Measurements from ENCODE around the gene CDH1. TPM values are rescaled to one million over a fixed set of nuclear protein-coding genes. Genes with fewer than 3 reads are reported as not detected.

CDH1 gene
- under 1 TPM; 0.16 to 0.54 TPM for total RNA-seq

GRCh38 chr16:68737046-68737729 is at the start of gene CDH1:
CDH1 (plus strand) TSS chr16:68737292; CDS start chr16:68737416, 124 bp downstream.
- Mint-ChIP-seq H3K9me3 (no peaks in the 10 kb centered on the region), H3K4me1 (ENCODE audit: low read depth) (peaks cover 11% of the 10 kb centered on the region), H3K36me3 (ENCODE audit: low read depth) (no peaks in the 10 kb centered on the region), H3K27ac (no peak within 1 kb of the TSS), H3K27me3 (peaks cover 34% of the 10 kb centered on the region), H3K4me3 (peak within 1 kb of the TSS; percentile 37)
- TF ChIP-seq CTCF (IDR thresholded peaks at IDR 0.05), result no peak
- peak; percentile 36 for DNase-seq
- peak; percentile 71 for ATAC-seq
- ChIA-PET POLR2A (interaction anchor here (1.2 kb wide), 1 partner anchor 16 kb away, joined by 3 read pairs; no protein-coding TSS in a partner anchor), CTCF (no interaction called here)
- intact Hi-C loops (cut with micrococcal nuclease), result no loop called here

DNA sequence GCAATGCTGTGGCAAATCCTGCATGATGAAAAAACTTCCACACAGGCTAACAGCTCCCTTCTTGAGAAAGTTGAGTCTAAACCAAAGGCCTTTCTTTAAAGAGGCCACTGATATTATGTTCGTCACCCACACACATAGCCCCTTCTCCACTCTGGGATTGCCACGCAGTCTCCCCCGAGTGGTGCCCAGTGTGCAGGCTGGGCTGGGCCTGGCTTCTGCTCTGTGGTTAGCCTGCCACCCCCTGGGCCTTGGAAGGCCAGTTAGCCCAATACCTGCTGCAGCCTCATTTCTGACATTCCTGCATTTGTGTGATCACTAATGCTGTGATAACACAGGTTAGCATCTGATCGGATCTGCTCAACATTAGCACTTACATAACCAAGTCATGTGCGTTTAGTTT is 47.2 kb upstream of the CDH1 start:
- H3K27ac Mint-ChIP-seq, result no peak overlapping the region
- DNase-seq (no peak), ATAC-seq (no peak)
- intact Hi-C loops (cut with micrococcal nuclease), result no loop called here
- no peaks in the 10 kb centered on the region for H3K36me3 Mint-ChIP-seq (ENCODE audit: low read depth)
- no peaks in the 10 kb centered on the region for H3K9me3 Mint-ChIP-seq
- no peaks in the 10 kb centered on the region for H3K4me1 Mint-ChIP-seq (ENCODE audit: low read depth)
- CTCF ChIA-PET, result interaction anchor here (1.5 kb wide), 1 partner anchor 99 kb away, joined by 4 read pairs; no protein-coding TSS in a partner anchor
- no peaks in the 10 kb centered on the region for H3K27me3 Mint-ChIP-seq
- POLR2A ChIA-PET, result no interaction called here
- no peak overlapping the region for H3K4me3 Mint-ChIP-seq
- no peak for TF ChIP-seq CTCF (IDR thresholded peaks at IDR 0.05)

DNA sequence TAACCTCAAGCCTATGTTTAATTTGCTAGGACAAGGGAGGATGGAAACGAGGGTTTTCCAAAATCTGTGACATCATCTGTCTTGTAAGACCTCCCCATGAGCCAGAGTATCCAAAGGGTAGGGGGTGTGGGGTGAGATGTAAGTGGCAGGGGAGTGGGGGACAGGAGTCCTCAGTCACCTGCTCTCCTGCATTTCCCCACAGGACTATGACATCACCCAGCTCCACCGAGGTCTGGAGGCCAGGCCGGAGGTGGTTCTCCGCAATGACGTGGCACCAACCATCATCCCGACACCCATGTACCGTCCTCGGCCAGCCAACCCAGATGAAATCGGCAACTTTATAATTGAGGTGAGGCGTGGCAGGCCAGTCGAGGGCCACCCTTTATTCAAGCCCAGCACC is 41.5 kb upstream of the CDH1 start:
- CTCF ChIA-PET, result no interaction called here
- no peak overlapping the region for H3K4me3 Mint-ChIP-seq
- no peaks in the 10 kb centered on the region for H3K36me3 Mint-ChIP-seq (ENCODE audit: low read depth)
- POLR2A ChIA-PET, result interaction anchor here (1.5 kb wide), 1 partner anchor 140 kb away, joined by 3 read pairs; no protein-coding TSS in a partner anchor
- H3K27me3 Mint-ChIP-seq, result no peaks in the 10 kb centered on the region
- no peaks in the 10 kb centered on the region for H3K9me3 Mint-ChIP-seq
- ATAC-seq (no peak), DNase-seq (no peak)
- no peak for TF ChIP-seq CTCF (IDR thresholded peaks at IDR 0.05)
- H3K4me1 Mint-ChIP-seq (ENCODE audit: low read depth), result no peaks in the 10 kb centered on the region
- no peak overlapping the region for H3K27ac Mint-ChIP-seq
- intact Hi-C loops (cut with micrococcal nuclease), result no loop called here

DNA sequence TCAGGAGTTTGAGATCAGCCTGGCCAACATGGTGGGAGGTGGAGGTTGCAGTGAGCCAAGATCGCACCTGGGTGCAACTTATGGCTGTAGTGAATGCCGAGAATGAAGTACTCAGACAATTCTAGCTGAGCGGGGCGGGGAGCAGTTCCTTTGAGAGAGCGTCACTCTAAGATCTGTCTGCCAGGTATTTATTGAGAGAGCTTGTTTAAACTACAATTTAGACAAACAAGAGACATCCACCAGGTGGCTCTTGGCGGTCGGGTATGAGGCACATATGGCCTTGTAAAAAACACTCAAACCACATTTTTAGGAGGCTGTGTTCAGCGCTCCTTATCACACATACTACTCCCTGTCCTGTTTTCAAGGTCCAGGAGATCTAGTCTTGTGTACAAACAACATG is 40.6 kb upstream of the CDH1 start:
- Mint-ChIP-seq H3K9me3 (no peaks in the 10 kb centered on the region), H3K36me3 (ENCODE audit: low read depth) (no peaks in the 10 kb centered on the region), H3K27ac (no peak overlapping the region), H3K4me1 (ENCODE audit: low read depth) (no peaks in the 10 kb centered on the region), H3K27me3 (no peaks in the 10 kb centered on the region), H3K4me3 (no peak overlapping the region)
- TF ChIP-seq CTCF (IDR thresholded peaks at IDR 0.05), result no peak
- ATAC-seq (no peak), DNase-seq (no peak)
- ChIA-PET CTCF (no interaction called here), POLR2A (no interaction called here)
- intact Hi-C loops (cut with micrococcal nuclease), result no loop called here

GRCh38 chr16:68698091-68698490 is 39.0 kb upstream of the CDH1 start:
- Mint-ChIP-seq H3K36me3 (ENCODE audit: low read depth) (no peaks in the 10 kb centered on the region), H3K4me3 (no peak overlapping the region), H3K27ac (no peak overlapping the region), H3K27me3 (no peaks in the 10 kb centered on the region), H3K9me3 (no peaks in the 10 kb centered on the region), H3K4me1 (ENCODE audit: low read depth) (no peaks in the 10 kb centered on the region)
- TF ChIP-seq CTCF (IDR thresholded peaks at IDR 0.05), result no peak
- DNase-seq (no peak), ATAC-seq (no peak)
- intact Hi-C loops (cut with micrococcal nuclease), result no loop called here
- POLR2A ChIA-PET, result no interaction called here
- CTCF ChIA-PET, result interaction anchor here (2.3 kb wide), 1 partner anchor 108 kb away, joined by 8 read pairs; no protein-coding TSS in a partner anchor

All from activated CD8-positive, alpha-beta T cell treated with anti-CD3 and anti-CD28 coated beads for 36 hours (primary cell).